Left ventricle myocardium inferior (tissue), 1 donor: ENCODE results near the gene BACH2. TPM values are rescaled to one million over a fixed set of nuclear protein-coding genes. Genes with fewer than 3 reads are reported as not detected.

Experiments
- DNase-seq: peaks from one replicate; pipeline ENCODE4 v3.0.0-alpha.2; 2020
- H3K27ac ChIP-seq: fragments of 200-600 bp; replicated peaks from 2 replicates; pipeline ENCODE4 v1.8.0; 2021
- H3K27me3 ChIP-seq: fragments of 200-600 bp; 2 replicates; pipeline ENCODE4 v1.8.0; 2021; ENCODE audit warnings: low read depth
- H3K36me3 ChIP-seq: fragments of 200-600 bp; 2 replicates; pipeline ENCODE4 v1.8.0; 2021
- H3K4me1 ChIP-seq: fragments of 200-600 bp; 2 replicates; pipeline ENCODE4 v1.8.0; 2021
- H3K4me3 ChIP-seq: fragments of 200-600 bp; 2 replicates; pipeline ENCODE4 v1.8.0; 2021; ENCODE audit warnings: mild to moderate bottlenecking, moderate library complexity
- H3K9me3 ChIP-seq: fragments of 200-600 bp; replicated peaks from 2 replicates; pipeline ENCODE4 v1.8.0; 2021
- intact Hi-C: fragments of 100-400 bp; cut with micrococcal nuclease; formaldehyde crosslinking; loops from one replicate; pipeline ENCODE4 v1.11.0; 2022
- total RNA-seq: library from RNA; stranded (reverse); fragmentation: NEBNext Ultra II Directional; extraction: Animal tissue kit (Norgen Biotek cat#: 25700); gene quantifications from one replicate; pipeline ENCODE4 v1.2.1, GENCODE V29; 2021
- TF ChIP-seq, protein P1 (sequence below): fragments of 200-600 bp; IDR thresholded peaks from 2 replicates; pipeline ENCODE4 v1.8.0; 2021; ENCODE audit warnings: antibody characterized with exemption, mild to moderate bottlenecking, borderline replicate concordance
- donor health status: DM: no; HTN: yes; CAD: no; lungs with severe emphysema.

The BACH2 gene
- total RNA-seq, 1 donor from 2014 or later, result 1.5 TPM

- Histone ChIP-seq H3K4me1 (no peaks in the 10 kb centered on the region), H3K27me3 (no peaks in the 10 kb centered on the region), H3K4me3 (no peak overlapping the region), H3K9me3 (no peaks in the 10 kb centered on the region), H3K36me3 (peaks cover 12% of the 10 kb centered on the region), H3K27ac (no peak overlapping the region)
- no peak for DNase-seq
- TF ChIP-seq, protein P1, sequence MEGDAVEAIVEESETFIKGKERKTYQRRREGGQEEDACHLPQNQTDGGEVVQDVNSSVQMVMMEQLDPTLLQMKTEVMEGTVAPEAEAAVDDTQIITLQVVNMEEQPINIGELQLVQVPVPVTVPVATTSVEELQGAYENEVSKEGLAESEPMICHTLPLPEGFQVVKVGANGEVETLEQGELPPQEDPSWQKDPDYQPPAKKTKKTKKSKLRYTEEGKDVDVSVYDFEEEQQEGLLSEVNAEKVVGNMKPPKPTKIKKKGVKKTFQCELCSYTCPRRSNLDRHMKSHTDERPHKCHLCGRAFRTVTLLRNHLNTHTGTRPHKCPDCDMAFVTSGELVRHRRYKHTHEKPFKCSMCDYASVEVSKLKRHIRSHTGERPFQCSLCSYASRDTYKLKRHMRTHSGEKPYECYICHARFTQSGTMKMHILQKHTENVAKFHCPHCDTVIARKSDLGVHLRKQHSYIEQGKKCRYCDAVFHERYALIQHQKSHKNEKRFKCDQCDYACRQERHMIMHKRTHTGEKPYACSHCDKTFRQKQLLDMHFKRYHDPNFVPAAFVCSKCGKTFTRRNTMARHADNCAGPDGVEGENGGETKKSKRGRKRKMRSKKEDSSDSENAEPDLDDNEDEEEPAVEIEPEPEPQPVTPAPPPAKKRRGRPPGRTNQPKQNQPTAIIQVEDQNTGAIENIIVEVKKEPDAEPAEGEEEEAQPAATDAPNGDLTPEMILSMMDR, result no peak
- intact Hi-C loops, result no loop called here
Measured at GRCh38 chr6:89928604-89929003, 368.0 kb downstream of the BACH2 start.

DNA sequence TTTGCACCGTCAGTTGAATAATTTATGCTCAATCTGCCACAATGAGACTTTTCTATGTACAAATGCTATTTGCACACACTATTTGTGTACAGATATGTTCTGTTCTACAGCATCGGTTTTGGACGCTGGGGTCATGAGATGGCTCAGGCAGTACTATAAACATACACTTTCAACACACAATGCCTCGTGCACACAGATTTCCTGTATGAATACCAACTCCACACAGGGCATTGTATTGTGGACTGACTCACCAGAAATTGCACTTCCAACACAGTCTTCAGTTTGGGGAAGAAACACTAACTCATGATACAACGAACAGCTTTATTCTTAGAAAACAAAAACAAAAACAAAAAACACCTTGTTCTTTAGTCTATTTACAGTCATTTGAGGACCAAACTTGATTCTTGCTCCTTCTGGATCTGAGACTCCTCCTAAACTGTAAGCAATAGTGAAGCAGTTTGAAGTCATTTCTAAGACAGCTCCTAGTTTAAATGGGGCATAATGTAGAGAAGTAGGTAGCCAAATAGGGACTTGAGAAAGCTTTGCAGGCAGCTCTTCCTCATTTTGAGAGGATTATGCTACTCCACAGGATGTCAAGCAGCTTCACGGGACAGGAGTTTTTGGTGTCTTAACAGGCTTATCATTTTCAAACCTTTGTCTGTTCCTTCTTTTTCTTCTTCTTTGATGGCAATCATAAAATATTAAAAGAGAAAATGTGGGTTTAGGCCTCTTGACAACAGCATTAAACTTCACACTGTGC is 368.7 kb downstream of the BACH2 start:
- no peaks in the 10 kb centered on the region for H3K4me1 ChIP-seq
- no peaks in the 10 kb centered on the region for H3K9me3 ChIP-seq
- H3K27me3 ChIP-seq, result no peaks in the 10 kb centered on the region
- DNase-seq, result no peak
- TF ChIP-seq, protein P1, result no peak
- H3K4me3 ChIP-seq, result no peak overlapping the region
- intact Hi-C loops, result no loop called here
- H3K36me3 ChIP-seq, result peaks cover 12% of the 10 kb centered on the region
- H3K27ac ChIP-seq, result no peak overlapping the region

- peaks cover 2% of the 10 kb centered on the region for H3K27me3 ChIP-seq
- peaks cover 7% of the 10 kb centered on the region for H3K36me3 ChIP-seq
- H3K4me3 ChIP-seq, result no peak overlapping the region
- TF ChIP-seq, protein P1, result no peak
- no peaks in the 10 kb centered on the region for H3K9me3 ChIP-seq
- intact Hi-C loops, result no loop called here
- no peak for DNase-seq
- no peaks in the 10 kb centered on the region for H3K4me1 ChIP-seq
- H3K27ac ChIP-seq, result no peak overlapping the region
Measured at GRCh38 chr6:89927264-89927663, 369.4 kb downstream of the BACH2 start.

DNA sequence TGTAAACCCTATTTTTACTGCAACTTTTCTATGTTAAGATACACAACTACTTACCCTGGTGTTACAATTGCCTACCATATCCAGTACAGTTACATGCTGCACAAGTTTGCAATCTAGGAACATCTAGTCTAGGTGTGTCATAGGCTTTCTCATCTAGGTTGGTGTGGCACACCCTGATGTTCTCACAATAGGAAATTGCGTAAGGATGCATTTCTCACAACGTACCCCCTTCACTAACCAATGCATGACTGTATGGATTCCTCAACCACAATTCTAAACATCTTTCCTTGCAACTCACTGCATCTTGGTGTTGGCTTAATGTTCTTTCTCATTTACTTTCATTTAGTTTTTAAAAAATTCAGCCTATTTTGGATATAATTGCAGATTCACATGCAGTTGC is 370.8 kb downstream of the BACH2 start:
- peaks cover 8% of the 10 kb centered on the region for H3K27me3 ChIP-seq
- H3K9me3 ChIP-seq, result no peaks in the 10 kb centered on the region
- intact Hi-C loops, result no loop called here
- no peak overlapping the region for H3K27ac ChIP-seq
- peaks cover 2% of the 10 kb centered on the region for H3K36me3 ChIP-seq
- TF ChIP-seq, protein P1, result no peak
- no peak overlapping the region for H3K4me3 ChIP-seq
- DNase-seq, result no peak
- H3K4me1 ChIP-seq, result no peaks in the 10 kb centered on the region

- H3K36me3 ChIP-seq, result peaks cover 2% of the 10 kb centered on the region
- no peaks in the 10 kb centered on the region for H3K4me1 ChIP-seq
- no peak overlapping the region for H3K27ac ChIP-seq
- H3K9me3 ChIP-seq, result no peaks in the 10 kb centered on the region
- TF ChIP-seq, protein P1, result no peak
- no peak for DNase-seq
- H3K4me3 ChIP-seq, result no peak overlapping the region
- intact Hi-C loops, result no loop called here
- H3K27me3 ChIP-seq, result peaks cover 8% of the 10 kb centered on the region
Measured at GRCh38 chr6:89924231-89924630, 372.4 kb downstream of the BACH2 start.
